Mucosa of rectum (tissue), 2 donors: ENCODE measurements around the gene KCNK5.

Experiments
- H3K27ac ChIP-seq, 2 donors: one replicate each; pipeline ENCODE4 v1.7.0; 2013; ENCODE audit warnings: inconsistent platforms in 2 of 2, low read depth in 2 of 2, low read length in 2 of 2
- H3K27me3 ChIP-seq, 2 donors: one replicate each; pipeline ENCODE4 v1.7.0; 2013; ENCODE audit warnings: low read length in 2 of 2; ENCODE audit not compliant: control insufficient read depth in 2 of 2, insufficient read depth in 2 of 2
- H3K36me3 ChIP-seq, 2 donors: one replicate each; pipeline ENCODE4 v1.7.0; 2013; ENCODE audit warnings: low read length in 2 of 2; ENCODE audit not compliant: control insufficient read depth in 2 of 2, insufficient read depth in 2 of 2
- H3K4me1 ChIP-seq, 2 donors: one replicate each; pipeline ENCODE4 v1.7.0; 2013; ENCODE audit warnings: low read length in 2 of 2, mild to moderate bottlenecking in 1 of 2; ENCODE audit not compliant: control insufficient read depth in 2 of 2, insufficient read depth in 2 of 2
- H3K4me3 ChIP-seq, 2 donors: one replicate each; pipeline ENCODE4 v1.7.0; 2013; ENCODE audit warnings: low read length in 2 of 2
- H3K9ac ChIP-seq, 2 donors: one replicate each; pipeline ENCODE4 v1.7.0; 2013; ENCODE audit warnings: low read length in 2 of 2, low read depth in 1 of 2, mild to moderate bottlenecking in 1 of 2
- H3K9me3 ChIP-seq, 2 donors: one replicate each; pipeline ENCODE4 v1.7.0; 2013; ENCODE audit warnings: low read length in 2 of 2; ENCODE audit not compliant: control insufficient read depth in 2 of 2
- donor health status: healthy.
- donor health status: Normal muscosa, but diverticular disease.

The KCNK5 gene

DNA sequence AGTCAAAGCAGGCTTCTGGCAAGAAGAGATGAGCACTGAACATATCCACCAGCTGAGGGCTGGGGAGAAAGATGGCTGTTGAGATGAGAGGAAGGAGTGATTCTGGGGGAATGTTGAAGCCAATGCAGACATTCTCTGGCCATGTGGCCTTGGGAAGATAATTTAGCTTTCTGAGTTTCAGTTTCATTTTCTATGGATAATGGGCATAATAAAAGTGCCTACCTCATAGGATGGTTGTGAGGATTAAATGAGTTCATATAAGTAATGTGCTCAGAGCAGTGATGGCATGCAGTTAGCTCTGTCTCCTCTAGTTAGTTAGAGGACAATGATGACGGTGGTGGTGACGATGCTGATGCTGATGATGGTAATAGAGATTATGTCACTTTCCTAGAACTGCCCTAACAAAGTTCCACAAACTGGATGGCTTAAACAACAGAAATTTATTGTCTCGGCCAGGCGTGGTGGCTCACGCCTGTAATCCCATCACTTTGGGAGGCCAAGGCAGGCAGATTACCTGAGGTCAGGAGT is 18.5 kb upstream of the KCNK5 start:
- Histone ChIP-seq H3K9me3 (no peaks in the 10 kb centered on the region), H3K27me3 (no peaks in the 10 kb centered on the region), H3K4me3 (no peak overlapping the region), H3K4me1 (peaks cover 2 to 3% of the 10 kb centered on the region in 2 donors), H3K9ac (no peak overlapping the region), H3K27ac (no peak overlapping the region), H3K36me3 (no peaks in the 10 kb centered on the region)

DNA sequence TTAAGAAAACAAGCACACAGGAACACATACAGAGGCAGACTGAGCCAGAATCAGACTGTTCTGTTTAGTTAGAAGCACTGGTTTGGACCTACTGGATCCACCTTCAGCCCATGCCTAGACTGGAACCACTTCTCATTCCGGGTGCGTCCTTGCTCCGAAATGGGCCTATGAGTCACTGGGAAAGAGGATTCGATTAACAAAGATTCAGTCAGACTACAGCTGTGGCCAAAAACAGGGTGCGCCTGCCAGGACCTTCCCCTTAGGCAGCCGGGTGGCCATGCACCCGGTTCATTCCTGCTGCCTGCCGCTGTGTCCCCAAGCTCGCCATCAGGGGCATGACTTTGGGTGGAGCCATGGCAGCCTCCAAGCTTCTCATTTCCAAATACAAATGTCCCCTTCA is 14.5 kb upstream of the KCNK5 start:
- Histone ChIP-seq H3K4me1 (peaks cover 5 to 10% of the 10 kb centered on the region in 2 donors), H3K27me3 (no peaks in the 10 kb centered on the region), H3K4me3 (no peak overlapping the region), H3K9ac (no peak overlapping the region), H3K9me3 (no peaks in the 10 kb centered on the region), H3K36me3 (no peaks in the 10 kb centered on the region), H3K27ac (no peak overlapping the region)

- Histone ChIP-seq H3K27ac (peak overlapping the region; percentile 7 to 48), H3K4me3 (no peak overlapping the region), H3K4me1 (peaks cover 5 to 10% of the 10 kb centered on the region in 2 donors), H3K36me3 (no peaks in the 10 kb centered on the region), H3K9ac (no peak overlapping the region), H3K27me3 (no peaks in the 10 kb centered on the region), H3K9me3 (no peaks in the 10 kb centered on the region)
Observed at GRCh38 chr6:39240155-39240757, 11.0 kb upstream of the KCNK5 start.

- Histone ChIP-seq H3K27ac (peak overlapping the region; percentile 7 to 48), H3K36me3 (no peaks in the 10 kb centered on the region), H3K4me1 (peaks cover 5 to 10% of the 10 kb centered on the region in 2 donors), H3K4me3 (no peak overlapping the region), H3K27me3 (no peaks in the 10 kb centered on the region), H3K9ac (no peak overlapping the region), H3K9me3 (no peaks in the 10 kb centered on the region)
Observed at GRCh38 chr6:39239527-39240154, 10.4 kb upstream of the KCNK5 start.

DNA sequence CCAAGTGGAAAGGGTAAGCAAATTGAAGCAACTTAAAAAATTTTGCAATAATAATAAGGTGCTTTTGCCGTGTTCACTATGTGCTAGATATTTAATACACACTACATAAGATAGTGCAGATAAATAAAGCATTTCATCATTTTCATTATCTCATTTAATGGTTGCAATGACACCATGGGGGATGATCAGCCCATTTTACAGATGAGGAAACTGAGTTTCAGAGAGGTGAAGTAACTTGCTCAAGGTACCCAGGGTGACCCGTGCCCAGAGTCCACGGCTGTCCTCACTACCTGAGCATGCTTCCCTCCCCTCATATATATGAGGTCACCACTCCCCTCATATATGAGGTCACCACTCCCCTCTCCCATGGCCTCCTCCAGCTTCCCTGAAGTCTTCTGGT is 7.5 kb upstream of the KCNK5 start:
- Histone ChIP-seq H3K9me3 (no peaks in the 10 kb centered on the region), H3K4me3 (no peak overlapping the region), H3K36me3 (no peaks in the 10 kb centered on the region), H3K27ac (no peak overlapping the region), H3K27me3 (no peaks in the 10 kb centered on the region), H3K9ac (no peak overlapping the region), H3K4me1 (peaks cover 8 to 16% of the 10 kb centered on the region in 2 donors)

DNA sequence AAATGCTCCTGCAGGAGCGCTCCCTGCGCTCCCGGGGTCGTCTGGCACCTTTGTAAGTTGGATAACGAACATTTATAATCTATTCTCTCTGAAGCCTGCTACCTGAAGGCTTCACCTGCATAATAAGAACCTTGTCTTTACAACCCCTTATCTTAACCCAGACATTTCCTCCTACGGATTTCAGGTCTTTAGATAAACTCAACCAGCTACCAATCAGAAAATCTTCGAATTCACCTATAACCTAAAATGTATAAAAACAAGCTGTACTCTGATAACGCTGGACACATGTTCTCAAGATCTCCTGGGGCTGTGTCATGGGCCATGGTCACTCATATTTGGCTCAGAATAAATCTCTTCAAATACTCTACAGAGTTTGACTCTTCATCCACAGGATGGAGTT is 4.1 kb upstream of the KCNK5 start:
- Histone ChIP-seq H3K4me3 (no peak overlapping the region), H3K9me3 (no peaks in the 10 kb centered on the region), H3K9ac (no peak overlapping the region), H3K27ac (peak overlapping the region; percentile 7 to 63), H3K27me3 (no peaks in the 10 kb centered on the region), H3K4me1 (peaks cover 12 to 25% of the 10 kb centered on the region in 2 donors), H3K36me3 (no peaks in the 10 kb centered on the region)

GRCh38 chr6:39231521-39232243 is 2.4 kb upstream of the KCNK5 start:
- no peaks in the 10 kb centered on the region for H3K36me3 ChIP-seq
- no peaks in the 10 kb centered on the region for H3K9me3 ChIP-seq
- no peak overlapping the region for H3K4me3 ChIP-seq
- no peak overlapping the region for H3K9ac ChIP-seq
- peaks cover 16 to 25% of the 10 kb centered on the region in 2 donors for H3K4me1 ChIP-seq
- H3K27ac ChIP-seq = no peak overlapping the region
- H3K27me3 ChIP-seq = no peaks in the 10 kb centered on the region

DNA sequence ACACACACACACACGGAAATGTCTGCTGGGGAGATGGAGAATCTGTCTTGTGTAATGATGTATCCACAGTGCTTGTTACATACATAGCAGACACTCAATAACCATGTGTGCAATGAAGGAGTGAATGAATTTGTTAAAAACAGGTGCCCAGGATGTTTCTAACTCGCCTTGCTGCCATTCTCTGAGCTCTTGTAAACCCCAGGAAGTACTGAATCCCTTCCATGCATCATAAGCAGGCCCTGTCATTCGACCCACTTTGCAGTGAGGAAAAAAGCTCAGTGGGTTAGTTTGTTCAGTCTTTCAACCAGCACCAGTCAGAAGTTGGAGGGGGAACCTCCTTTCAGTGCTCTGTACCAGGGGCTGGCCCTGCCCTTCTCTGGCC is 1.4 kb upstream of the KCNK5 start:
- Histone ChIP-seq H3K4me3 (no peak overlapping the region), H3K9ac (no peak overlapping the region), H3K36me3 (no peaks in the 10 kb centered on the region), H3K4me1 (peaks cover 27 to 31% of the 10 kb centered on the region in 2 donors), H3K27me3 (no peaks in the 10 kb centered on the region), H3K9me3 (no peaks in the 10 kb centered on the region), H3K27ac (peak overlapping the region in 1 of 2 donors; percentile 56)

GRCh38 chr6:39228111-39228971 is 934 bp downstream of the KCNK5 start:
- Histone ChIP-seq H3K27me3 (no peaks in the 10 kb centered on the region), H3K4me1 (peaks cover 47 to 49% of the 10 kb centered on the region in 2 donors), H3K9ac (peak overlapping the region; percentile 76 to 83), H3K4me3 (peak overlapping the region; percentile 68 to 84), H3K9me3 (no peaks in the 10 kb centered on the region), H3K36me3 (no peaks in the 10 kb centered on the region), H3K27ac (peak overlapping the region; percentile 78 to 84)
